ENCODE results near the gene FEV.

Gene FEV

DNA sequence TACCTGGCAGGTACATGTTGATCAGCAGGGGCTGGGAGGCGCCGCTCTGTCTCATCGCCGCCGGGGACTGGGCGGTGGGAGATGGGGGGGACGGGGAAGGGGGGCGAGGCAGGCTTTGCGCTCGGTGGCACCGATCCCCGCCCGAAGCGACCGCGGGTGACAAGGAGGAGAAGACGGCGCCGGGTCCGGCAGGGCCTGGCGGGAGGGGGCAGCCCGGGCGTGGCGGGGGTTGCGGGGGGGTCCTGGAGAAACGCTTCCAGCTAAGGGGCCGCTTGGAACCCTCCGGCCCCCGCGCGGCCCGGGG, at the start of gene FEV:
TSS of gene FEV (minus strand) at position 164 of the 304 bp plus-strand sequence. CDS start at position 55, 109 bp downstream.
- no peak for FAIRE-seq

DNA sequence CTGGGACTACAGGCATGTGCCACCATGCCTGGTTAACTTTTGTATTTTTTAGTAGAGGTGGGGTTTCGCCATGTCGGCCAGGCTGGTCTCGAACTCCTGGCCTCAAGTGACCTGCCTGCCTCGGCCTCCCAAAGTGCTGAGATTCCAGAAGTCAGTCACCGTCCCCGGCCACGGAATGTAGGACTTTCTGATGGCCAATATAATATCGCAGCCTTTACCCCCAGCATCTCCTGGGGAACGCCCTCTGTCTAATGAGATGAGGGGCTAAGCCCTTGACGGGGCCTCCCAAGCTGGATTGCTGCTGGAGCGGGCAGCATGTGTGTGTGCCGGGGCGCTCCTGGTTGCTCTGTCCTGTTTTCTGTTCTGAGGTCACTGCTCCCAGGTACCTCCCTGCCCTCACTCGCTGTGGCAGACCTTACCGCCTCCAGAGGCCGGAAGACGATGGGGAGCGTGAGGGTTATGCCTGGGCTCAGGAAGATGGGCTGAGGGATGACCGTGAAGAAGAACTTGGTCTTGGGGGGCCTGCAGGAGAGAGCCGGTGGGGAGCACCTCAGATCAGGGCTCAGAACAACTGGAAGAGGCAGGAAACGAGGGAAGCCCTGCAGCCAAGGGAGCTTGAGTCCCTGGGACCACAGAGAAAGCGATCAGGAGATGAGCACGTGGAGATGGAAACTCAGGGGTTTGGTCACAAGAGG, 47.2 kb upstream of the FEV start:
- FAIRE-seq: no peak
- DNase-seq (ENCODE audit: low spot score): no peak

More for the DNA sequence above, at the start of gene FEV:
- DNase-seq (ENCODE audit: low spot score): no peak

DNA sequence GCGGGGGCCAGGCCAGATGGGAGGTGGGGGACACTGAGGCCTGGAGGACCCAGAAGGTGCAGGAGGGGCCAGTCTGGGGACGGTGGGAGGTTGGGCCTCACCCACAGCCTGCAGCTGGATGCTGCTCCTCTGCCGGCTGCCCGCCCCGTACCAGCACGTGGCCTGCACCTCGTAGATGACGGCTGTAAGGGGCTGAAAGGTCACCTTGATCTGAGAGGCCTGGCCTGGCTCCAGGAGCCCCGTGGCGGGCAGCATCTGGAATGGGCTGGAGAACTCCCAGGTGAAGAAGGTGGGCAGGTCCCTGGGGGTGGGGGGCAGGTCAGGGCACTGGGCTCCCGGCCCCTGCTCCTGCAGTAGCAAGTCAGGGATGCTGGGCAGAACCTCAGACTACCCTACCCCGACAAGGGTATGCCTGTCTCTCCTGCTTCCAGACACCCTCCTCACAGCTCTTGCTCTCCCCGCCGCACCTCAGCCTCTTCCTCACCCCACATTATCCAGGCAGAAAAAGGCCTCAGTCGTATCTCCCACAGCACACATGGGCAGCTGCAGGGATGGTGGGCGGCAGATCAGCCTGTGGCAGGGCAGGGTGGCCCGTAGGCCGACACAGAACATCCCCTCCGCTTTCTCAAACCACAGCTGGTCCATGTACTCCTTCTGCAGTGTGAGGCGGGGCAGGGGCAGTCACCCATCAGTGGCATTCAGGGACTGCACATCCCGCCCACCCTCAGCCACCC, 46.2 kb upstream of the FEV start:
- DNase-seq (ENCODE audit: low spot score) (no peak), FAIRE-seq (no peak)

- no peak for FAIRE-seq
- DNase-seq (ENCODE audit: low spot score): no peak
Observed at GRCh38 chr2:219030177-219030940, 45.4 kb upstream of the FEV start.

GRCh38 chr2:219029829-219030165, 44.8 kb upstream of the FEV start:
- FAIRE-seq (peak; percentile 81), DNase-seq (ENCODE audit: low spot score) (peak; percentile 88)

GRCh38 chr2:219028996-219029828, 44.2 kb upstream of the FEV start:
- FAIRE-seq: no peak
- DNase-seq (ENCODE audit: low spot score): no peak

- no peak for FAIRE-seq
- no peak for DNase-seq (ENCODE audit: low spot score)
Observed at GRCh38 chr2:219028141-219028540, 43.2 kb upstream of the FEV start.

DNA sequence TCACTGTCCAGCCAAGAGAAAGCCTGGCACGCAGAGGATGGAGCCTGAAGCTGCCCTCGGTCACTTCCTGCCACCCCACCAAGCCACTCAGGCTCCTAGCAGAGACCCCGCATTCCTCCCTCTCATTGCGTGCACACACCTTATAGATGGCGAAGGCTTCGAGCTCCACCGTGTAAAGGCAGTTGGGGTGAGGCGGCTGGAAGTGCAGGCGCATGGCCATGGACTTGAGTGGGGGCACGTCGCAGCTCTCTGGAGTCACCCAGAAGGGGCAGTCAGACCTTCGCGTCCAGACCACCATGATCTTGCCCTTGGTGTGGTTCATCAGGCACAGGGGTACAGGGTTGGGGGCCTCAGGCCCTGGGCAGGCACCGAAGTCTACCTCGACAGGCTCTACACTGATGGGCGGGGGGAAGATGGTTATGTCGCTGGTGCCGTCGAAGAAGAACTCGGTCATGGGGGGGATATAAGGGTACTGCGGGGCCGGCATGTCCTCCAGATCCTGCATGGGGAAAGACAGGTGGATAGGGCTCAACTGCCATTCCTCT, 42.6 kb upstream of the FEV start:
- DNase-seq (ENCODE audit: low spot score): no peak
- FAIRE-seq: no peak

DNA sequence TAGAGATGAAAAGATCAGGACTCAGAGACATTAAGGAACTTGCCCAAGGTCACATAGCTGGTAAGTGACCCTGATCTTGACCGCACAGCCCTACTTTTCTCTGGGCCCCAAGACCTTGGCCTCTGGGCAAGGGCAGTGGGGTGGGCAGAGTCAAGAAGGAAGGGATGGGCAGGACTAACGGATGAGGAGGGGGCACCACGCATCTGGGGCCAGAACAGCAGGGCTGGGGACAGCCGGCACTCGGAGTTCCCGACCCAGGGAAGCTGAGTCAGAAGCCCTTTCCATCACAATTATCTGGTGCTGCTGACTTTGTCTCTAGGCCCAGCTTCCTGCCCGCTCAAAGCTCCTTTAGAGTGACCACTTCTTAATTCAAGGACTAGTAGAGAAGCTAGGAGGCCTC, 42.0 kb upstream of the FEV start:
- DNase-seq (ENCODE audit: low spot score) (no peak), FAIRE-seq (no peak)

GRCh38 chr2:219025637-219026585, 40.9 kb upstream of the FEV start:
- FAIRE-seq (no peak), DNase-seq (ENCODE audit: low spot score) (no peak)

DNA sequence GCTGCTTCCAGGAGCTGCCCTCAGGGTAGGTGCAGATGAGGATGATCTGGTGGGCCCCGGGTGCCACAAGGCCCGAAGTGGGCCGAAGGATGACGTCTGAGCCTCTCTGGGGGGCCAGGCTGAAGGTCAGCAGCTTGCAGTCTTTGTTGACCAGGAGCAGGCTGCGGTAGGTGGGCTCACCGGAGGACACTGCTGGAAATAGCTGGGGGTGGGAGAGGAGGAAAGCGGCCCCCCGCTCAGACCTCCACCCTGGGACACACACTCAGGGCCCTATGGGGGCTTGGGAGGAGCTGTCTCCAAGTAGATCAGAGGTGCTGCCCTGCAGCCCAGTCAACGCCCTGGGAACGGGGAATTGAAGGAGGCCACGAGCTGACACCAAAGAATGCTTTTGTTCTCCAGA, 39.1 kb upstream of the FEV start:
- FAIRE-seq (no peak), DNase-seq (ENCODE audit: low spot score) (no peak)

GRCh38 chr2:219023045-219023605, 38.1 kb upstream of the FEV start:
- FAIRE-seq (no peak), DNase-seq (ENCODE audit: low spot score) (no peak)

DNA sequence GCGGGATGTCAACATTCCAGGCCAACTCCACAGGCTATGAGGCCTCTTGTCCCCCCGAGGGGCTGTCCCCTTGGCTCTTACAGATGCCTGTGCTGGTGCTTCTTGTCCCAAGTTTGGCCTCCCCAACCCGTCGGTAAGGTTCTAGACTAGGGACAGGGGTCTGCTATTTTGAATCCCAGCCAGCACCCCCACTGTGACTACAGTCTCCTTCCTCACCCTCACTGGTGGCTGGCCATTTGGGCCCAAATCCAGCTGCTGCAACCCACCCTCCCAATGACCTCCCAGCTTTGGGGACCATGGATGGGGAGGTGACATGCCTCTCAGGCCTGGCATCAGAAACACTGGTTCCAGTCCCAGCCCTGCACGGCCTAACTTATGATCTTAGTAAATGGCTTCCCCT, 37.6 kb upstream of the FEV start:
- no peak for FAIRE-seq
- DNase-seq (ENCODE audit: low spot score): no peak

GRCh38 chr2:219022041-219022440, 37.1 kb upstream of the FEV start:
- FAIRE-seq (no peak), DNase-seq (ENCODE audit: low spot score) (no peak)

DNA sequence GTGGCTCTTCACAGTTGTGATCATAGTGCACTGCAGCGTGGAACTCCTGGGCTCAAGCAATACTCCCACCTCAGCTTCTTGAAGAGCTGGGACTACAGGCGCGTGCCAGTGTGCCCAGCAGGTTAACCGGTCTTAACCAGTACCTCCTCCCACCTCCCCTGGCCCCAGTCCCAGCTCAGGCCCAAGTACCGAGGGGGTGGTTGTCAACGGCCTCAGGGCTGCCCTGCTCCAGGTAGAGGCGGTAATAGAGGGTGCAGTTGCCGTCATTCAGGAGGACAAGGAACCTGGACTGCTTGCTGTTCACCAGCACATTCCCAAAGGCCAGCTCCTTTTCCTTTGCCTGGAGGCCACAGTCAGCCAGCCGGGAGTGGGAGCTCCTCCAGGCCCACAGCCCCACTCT, 36.6 kb upstream of the FEV start:
- DNase-seq (ENCODE audit: low spot score): no peak
- FAIRE-seq: no peak

GRCh38 chr2:219020604-219021365, 35.8 kb upstream of the FEV start:
- FAIRE-seq: no peak

GRCh38 chr2:219019436-219019835, 34.5 kb upstream of the FEV start:
- no peak for DNase-seq (ENCODE audit: low spot score)
- no peak for FAIRE-seq

More at GRCh38 chr2:219020604-219021365, 35.8 kb upstream of the FEV start:
- DNase-seq (ENCODE audit: low spot score): no peak

GRCh38 chr2:219018726-219019125, 33.7 kb upstream of the FEV start:
- FAIRE-seq (no peak), DNase-seq (ENCODE audit: low spot score) (no peak)

DNA sequence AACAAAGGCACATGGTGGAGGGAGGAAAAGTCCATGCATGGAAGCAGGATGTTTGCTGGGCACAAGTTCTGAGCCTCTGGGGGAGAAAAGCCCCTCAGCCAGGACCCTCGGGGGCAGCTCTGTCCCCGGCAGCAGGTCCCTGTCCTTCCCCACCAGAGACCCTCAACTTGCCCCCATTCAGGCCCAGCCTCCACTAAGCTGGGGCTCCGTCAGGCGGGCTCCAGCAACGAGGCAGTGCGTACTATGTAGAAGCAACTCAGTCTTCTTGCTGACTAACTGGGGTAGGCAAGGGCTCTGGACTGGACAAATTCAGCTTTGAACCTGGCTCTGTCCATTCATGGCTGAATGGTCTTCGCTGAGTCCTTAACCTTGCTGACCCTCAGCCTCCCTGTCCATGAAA, 33.3 kb upstream of the FEV start:
- no peak for DNase-seq (ENCODE audit: low spot score)
- no peak for FAIRE-seq
